ENCODE results near the gene AGMAT.

DNA sequence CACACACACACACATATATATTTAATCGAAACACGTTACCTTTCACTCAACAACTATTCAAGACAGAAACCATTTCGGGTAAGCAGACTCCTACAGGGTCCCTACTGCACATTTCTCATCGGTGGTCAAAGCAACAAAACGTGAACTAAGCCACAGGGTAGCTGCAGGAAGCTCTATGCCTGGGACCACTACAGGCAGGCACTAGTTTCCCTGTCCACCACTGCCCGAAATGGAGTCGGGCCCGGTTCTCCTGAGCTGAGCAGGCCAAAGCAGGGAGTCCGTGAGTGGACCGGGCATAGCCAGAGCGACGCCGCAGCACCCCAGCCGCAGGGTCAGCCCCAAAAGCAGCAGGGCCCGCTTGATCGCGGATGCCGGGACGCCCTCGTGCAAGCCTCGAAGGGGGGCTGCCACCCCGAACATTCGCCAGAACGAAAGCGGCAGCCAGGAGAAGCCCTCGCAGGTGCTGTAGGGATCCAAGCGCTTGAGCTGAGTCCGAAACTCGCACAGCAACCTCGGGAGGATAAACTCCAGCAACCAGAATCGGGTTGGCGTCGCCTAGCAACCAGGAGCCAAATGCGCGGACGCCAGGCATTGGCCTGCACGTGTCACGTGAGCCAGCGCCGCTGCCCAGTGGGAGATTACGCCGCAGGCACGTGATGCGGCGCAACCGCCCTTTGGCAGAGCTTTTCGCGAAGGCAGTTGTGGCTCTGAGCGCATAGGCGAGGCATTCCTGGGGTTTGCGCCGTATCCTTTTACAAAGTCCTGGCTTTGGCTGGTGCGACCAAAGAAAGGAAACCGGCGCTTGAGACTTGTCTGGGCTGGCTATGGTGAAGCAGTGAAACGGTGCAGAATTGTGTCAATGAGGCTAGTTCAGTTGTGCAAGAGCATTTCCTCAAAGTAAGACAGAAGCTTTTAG is 18.5 kb upstream of the AGMAT start:
- TF ChIP-seq, protein P1, sequence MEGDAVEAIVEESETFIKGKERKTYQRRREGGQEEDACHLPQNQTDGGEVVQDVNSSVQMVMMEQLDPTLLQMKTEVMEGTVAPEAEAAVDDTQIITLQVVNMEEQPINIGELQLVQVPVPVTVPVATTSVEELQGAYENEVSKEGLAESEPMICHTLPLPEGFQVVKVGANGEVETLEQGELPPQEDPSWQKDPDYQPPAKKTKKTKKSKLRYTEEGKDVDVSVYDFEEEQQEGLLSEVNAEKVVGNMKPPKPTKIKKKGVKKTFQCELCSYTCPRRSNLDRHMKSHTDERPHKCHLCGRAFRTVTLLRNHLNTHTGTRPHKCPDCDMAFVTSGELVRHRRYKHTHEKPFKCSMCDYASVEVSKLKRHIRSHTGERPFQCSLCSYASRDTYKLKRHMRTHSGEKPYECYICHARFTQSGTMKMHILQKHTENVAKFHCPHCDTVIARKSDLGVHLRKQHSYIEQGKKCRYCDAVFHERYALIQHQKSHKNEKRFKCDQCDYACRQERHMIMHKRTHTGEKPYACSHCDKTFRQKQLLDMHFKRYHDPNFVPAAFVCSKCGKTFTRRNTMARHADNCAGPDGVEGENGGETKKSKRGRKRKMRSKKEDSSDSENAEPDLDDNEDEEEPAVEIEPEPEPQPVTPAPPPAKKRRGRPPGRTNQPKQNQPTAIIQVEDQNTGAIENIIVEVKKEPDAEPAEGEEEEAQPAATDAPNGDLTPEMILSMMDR (IDR thresholded peaks at IDR 0.05; ENCODE audit: low read depth, low read length): no peak
- peak; percentile 21 for TF ChIP-seq POLR2A (IDR thresholded peaks at IDR 0.05; ENCODE audit: extremely low read depth, insufficient read length)
- TF ChIP-seq, protein P2, sequence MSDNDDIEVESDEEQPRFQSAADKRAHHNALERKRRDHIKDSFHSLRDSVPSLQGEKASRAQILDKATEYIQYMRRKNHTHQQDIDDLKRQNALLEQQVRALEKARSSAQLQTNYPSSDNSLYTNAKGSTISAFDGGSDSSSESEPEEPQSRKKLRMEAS (IDR thresholded peaks at IDR 0.05; ENCODE audit: low read depth, low read length): peak; percentile 96
- TF ChIP-seq MYC (IDR thresholded peaks at IDR 0.05; ENCODE audit: low read depth, low read length): no peak

Data from NB4 (cell line).